Liver (tissue), 9 donors: ENCODE measurements around the gene PEX11B. TPM values are rescaled to one million over a fixed set of nuclear protein-coding genes. Genes with fewer than 3 reads are reported as not detected.

ENCODE experiments used
- DNase-seq: peaks from one replicate; pipeline ENCODE4 v3.0.0-alpha.2; 2017; ENCODE audit warnings: low spot score
- H3K27ac ChIP-seq, 2 donors: one replicate each; pipeline ENCODE4 v1.7.0; 2013; ENCODE audit warnings: inconsistent platforms in 2 of 2, low read length in 2 of 2, control low read depth in 1 of 2, low read depth in 1 of 2, mild to moderate bottlenecking in 1 of 2
- H3K27me3 ChIP-seq, 4 donors: one replicate each; pipeline versions ENCODE4 v1.6.1 to v1.7.0; 2013; ENCODE audit warnings: low read length in 3 of 4, inconsistent platforms in 1 of 4, mild to moderate bottlenecking in 1 of 4, moderate library complexity in 1 of 4; ENCODE audit not compliant: control insufficient read depth in 4 of 4, insufficient read depth in 4 of 4
- H3K36me3 ChIP-seq, 4 donors: one replicate each; pipeline versions ENCODE4 v1.6.1 to v1.7.0; 2013; ENCODE audit warnings: low read length in 3 of 4, mild to moderate bottlenecking in 3 of 4, low read depth in 1 of 4, moderate library complexity in 1 of 4; ENCODE audit not compliant: control insufficient read depth in 4 of 4, insufficient read depth in 3 of 4
- H3K4me1 ChIP-seq, 4 donors: one replicate each; pipeline versions ENCODE4 v1.6.1 to v1.7.0; 2013; ENCODE audit warnings: low read length in 3 of 4, mild to moderate bottlenecking in 3 of 4, moderate library complexity in 1 of 4; ENCODE audit not compliant: control insufficient read depth in 4 of 4, insufficient read depth in 4 of 4
- H3K4me3 ChIP-seq, 3 donors: one replicate each; pipeline versions ENCODE4 v1.6.1 to v1.7.0; 2013; ENCODE audit warnings: low read length in 3 of 3, control low read depth in 1 of 3, low read depth in 1 of 3, mild to moderate bottlenecking in 1 of 3
- H3K9ac ChIP-seq, 2 donors: one replicate each; pipeline ENCODE4 v1.7.0; 2013; ENCODE audit warnings: low read length in 2 of 2, mild to moderate bottlenecking in 2 of 2, moderate library complexity in 2 of 2, control low read depth in 1 of 2, low read depth in 1 of 2
- H3K9me3 ChIP-seq, 4 donors: one replicate each; pipeline versions ENCODE4 v1.6.1 to v1.7.0; 2013; ENCODE audit warnings: low read length in 3 of 4; ENCODE audit not compliant: control insufficient read depth in 4 of 4
- EGR1 ChIP-seq, 2 donors: IDR thresholded peaks; 2 replicates each; pipeline ENCODE4 v1.6.1; 2016 to 2018; ENCODE audit warnings: antibody characterized with exemption in 2 of 2, low read depth in 2 of 2
- FOXA1 ChIP-seq: IDR thresholded peaks from 2 replicates; pipeline ENCODE4 v1.6.1; 2016; ENCODE audit warnings: antibody characterized with exemption
- FOXA2 ChIP-seq: IDR thresholded peaks from 2 replicates; pipeline ENCODE4 v1.6.1; 2016; ENCODE audit warnings: antibody characterized with exemption
- GABPA ChIP-seq, 2 donors: IDR thresholded peaks in 1 of 2; conservative IDR thresholded peaks in 1 of 2; 2 replicates each; pipeline ENCODE4 v1.6.1; 2016; ENCODE audit warnings: antibody characterized with exemption in 2 of 2, mild to moderate bottlenecking in 1 of 2, moderate library complexity in 1 of 2
- HNF4A ChIP-seq, 2 donors: conservative IDR thresholded peaks; 2 replicates each; pipeline ENCODE4 v1.6.1; 2016; ENCODE audit warnings: antibody characterized with exemption in 2 of 2, mild to moderate bottlenecking in 2 of 2
- HNF4G ChIP-seq: IDR thresholded peaks from 2 replicates; pipeline ENCODE4 v1.6.1; 2016; ENCODE audit warnings: antibody characterized with exemption
- JUND ChIP-seq, 2 donors: IDR thresholded peaks; 2 replicates each; pipeline ENCODE4 v1.6.1; 2016; ENCODE audit warnings: antibody characterized with exemption in 2 of 2
- NR2F2 ChIP-seq: IDR thresholded peaks from 2 replicates; pipeline ENCODE4 v1.6.1; 2016; ENCODE audit warnings: antibody characterized with exemption
- RAD21 ChIP-seq, 2 donors: IDR thresholded peaks; 2 replicates each; pipeline ENCODE4 v1.6.1; 2016; ENCODE audit warnings: antibody characterized with exemption in 2 of 2, mild to moderate bottlenecking in 2 of 2
- RXRA ChIP-seq, 2 donors: IDR thresholded peaks; 2 replicates each; pipeline ENCODE4 v1.6.1; 2017 to 2018; ENCODE audit warnings: antibody characterized with exemption in 2 of 2, mild to moderate bottlenecking in 1 of 2
- TAF1 ChIP-seq: conservative IDR thresholded peaks from 2 replicates; pipeline ENCODE4 v1.6.1; 2016; ENCODE audit warnings: antibody characterized with exemption, mild to moderate bottlenecking
- YY1 ChIP-seq: IDR thresholded peaks from 2 replicates; pipeline ENCODE4 v1.6.1; 2016; ENCODE audit warnings: antibody characterized with exemption, mild to moderate bottlenecking
- WGBS: extraction: QIAGEN DNeasy Blood & Tissue Kit; methylation state at CpG from one replicate; pipeline ENCODE4 v1.1.7; 2013; 5-methylcytosine and 5-hydroxymethylcytosine counted together
- polyA plus RNA-seq, 2 donors: library from polyadenylated mRNA; stranded (reverse) in 1 of 2; unstranded in 1 of 2; fragments of 200-250 nt in 1 of 2; fragments of >200 nt in 1 of 2; fragmentation: Nextera tagmentation in 1 of 2; extraction: Ambion mirVana in 1 of 2; gene quantifications; one replicate each; pipeline versions ENCODE4 v1.2.1 to v1.2.3, GENCODE V29; 2013 to 2015
- total RNA-seq, 2 donors: library from RNA; depleted of rRNA; stranded (reverse); fragments of >200 nt; gene quantifications; one replicate each; pipeline ENCODE4 v1.2.3, GENCODE V29; 2014
- TF ChIP-seq, protein P1 (sequence below): IDR thresholded peaks from 2 replicates; pipeline ENCODE4 v1.6.1; 2016; ENCODE audit warnings: antibody characterized with exemption
- TF ChIP-seq, protein P2 (sequence below): IDR thresholded peaks from 2 replicates; pipeline ENCODE4 v1.6.1; 2016; ENCODE audit warnings: antibody characterized with exemption
- TF ChIP-seq, protein P3 (sequence below): IDR thresholded peaks from 2 replicates; pipeline ENCODE4 v1.6.1; 2016; ENCODE audit warnings: antibody characterized with exemption, mild to moderate bottlenecking
- TF ChIP-seq, protein P4 (sequence below): fragments of 150-350 bp; IDR thresholded peaks from 2 replicates; pipeline ENCODE4 v1.5.1; 2017; ENCODE audit warnings: improper control_type of control experiment, low read depth, low read length; ENCODE audit not compliant: missing input control
- TF ChIP-seq, protein P5 (sequence below): IDR thresholded peaks from 2 replicates; pipeline ENCODE4 v1.6.1; 2016; ENCODE audit warnings: antibody characterized with exemption
- donor health status: healthy.
- donor health status: healthy.
- donor health status: healthy.
- donor health status: healthy.
- donor health status: healthy.

Gene PEX11B
- total and polyA plus RNA-seq, 4 donors: 13.4 to 21.0 (median 16.1) TPM

DNA sequence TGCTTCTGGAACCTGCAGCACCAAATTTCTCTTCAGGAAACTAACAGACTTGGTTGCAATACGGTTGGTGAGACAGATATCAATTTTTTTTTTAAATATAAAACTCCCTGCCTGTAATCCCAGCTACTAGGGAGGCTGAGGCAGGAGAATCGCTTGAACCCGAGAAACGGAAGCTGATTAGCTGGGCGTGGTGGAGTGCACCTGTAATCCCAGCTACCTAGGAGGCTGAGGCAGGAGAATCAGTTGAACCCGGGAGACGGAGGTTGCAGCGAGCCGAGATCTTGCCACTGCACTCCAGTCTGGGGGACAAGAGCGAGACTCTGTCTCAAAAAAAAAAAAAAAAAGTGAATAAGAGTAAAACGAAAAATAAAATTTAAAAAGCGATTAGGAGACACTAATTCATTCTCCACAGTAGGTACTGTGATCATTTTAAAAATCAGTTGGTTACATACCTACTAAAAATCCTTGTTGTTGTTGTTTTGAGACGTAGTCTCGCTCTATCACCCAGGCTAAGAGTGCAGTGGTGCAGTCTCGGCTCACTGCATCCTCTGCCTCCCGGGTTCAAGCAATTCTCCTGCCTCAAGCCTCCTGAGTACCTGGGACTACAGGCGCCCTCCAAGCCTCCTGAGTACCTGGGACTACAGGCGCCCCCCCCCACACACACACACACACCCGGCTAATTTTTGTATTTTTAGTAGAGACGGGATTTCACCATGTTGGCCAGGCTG, 9.6 kb upstream of the PEX11B start:
- DNase-seq: no peak
- WGBS: 63% methylated on average over 20 of the region's 20 CpGs
- H3K9ac ChIP-seq: peak overlapping the region; percentile 92 to 100

More for the DNA sequence above, 9.6 kb upstream of the PEX11B start:
- Histone ChIP-seq H3K9me3 (no peaks in the 10 kb centered on the region), H3K4me1 (peaks cover 0 to 9% (median 6%) of the 10 kb centered on the region in 4 donors), H3K27ac (peak overlapping the region; percentile 95 to 96), H3K27me3 (no peaks in the 10 kb centered on the region), H3K36me3 (peaks cover 0 to 3% (median 2%) of the 10 kb centered on the region in 4 donors), H3K4me3 (peak overlapping the region; percentile 66 to 88 (median 86))
- no peak for TF ChIP-seq TAF1
- no peak for TF ChIP-seq NR2F2
- TF ChIP-seq JUND (IDR thresholded peaks at IDR 0.05): no peak
- TF ChIP-seq, protein P1, sequence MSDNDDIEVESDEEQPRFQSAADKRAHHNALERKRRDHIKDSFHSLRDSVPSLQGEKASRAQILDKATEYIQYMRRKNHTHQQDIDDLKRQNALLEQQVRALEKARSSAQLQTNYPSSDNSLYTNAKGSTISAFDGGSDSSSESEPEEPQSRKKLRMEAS: no peak
- TF ChIP-seq GABPA (IDR thresholded peaks at IDR 0.05 in 1 of 2, conservative IDR thresholded peaks at IDR 0.05 in 1 of 2): no peak
- TF ChIP-seq FOXA2: no peak
- no peak for TF ChIP-seq HNF4G
- TF ChIP-seq, protein P2, sequence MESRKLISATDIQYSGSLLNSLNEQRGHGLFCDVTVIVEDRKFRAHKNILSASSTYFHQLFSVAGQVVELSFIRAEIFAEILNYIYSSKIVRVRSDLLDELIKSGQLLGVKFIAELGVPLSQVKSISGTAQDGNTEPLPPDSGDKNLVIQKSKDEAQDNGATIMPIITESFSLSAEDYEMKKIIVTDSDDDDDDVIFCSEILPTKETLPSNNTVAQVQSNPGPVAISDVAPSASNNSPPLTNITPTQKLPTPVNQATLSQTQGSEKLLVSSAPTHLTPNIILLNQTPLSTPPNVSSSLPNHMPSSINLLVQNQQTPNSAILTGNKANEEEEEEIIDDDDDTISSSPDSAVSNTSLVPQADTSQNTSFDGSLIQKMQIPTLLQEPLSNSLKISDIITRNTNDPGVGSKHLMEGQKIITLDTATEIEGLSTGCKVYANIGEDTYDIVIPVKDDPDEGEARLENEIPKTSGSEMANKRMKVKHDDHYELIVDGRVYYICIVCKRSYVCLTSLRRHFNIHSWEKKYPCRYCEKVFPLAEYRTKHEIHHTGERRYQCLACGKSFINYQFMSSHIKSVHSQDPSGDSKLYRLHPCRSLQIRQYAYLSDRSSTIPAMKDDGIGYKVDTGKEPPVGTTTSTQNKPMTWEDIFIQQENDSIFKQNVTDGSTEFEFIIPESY: no peak
- TF ChIP-seq FOXA1: no peak
- TF ChIP-seq YY1: no peak
- TF ChIP-seq HNF4A (conservative IDR thresholded peaks at IDR 0.05): no peak
- TF ChIP-seq, protein P3, sequence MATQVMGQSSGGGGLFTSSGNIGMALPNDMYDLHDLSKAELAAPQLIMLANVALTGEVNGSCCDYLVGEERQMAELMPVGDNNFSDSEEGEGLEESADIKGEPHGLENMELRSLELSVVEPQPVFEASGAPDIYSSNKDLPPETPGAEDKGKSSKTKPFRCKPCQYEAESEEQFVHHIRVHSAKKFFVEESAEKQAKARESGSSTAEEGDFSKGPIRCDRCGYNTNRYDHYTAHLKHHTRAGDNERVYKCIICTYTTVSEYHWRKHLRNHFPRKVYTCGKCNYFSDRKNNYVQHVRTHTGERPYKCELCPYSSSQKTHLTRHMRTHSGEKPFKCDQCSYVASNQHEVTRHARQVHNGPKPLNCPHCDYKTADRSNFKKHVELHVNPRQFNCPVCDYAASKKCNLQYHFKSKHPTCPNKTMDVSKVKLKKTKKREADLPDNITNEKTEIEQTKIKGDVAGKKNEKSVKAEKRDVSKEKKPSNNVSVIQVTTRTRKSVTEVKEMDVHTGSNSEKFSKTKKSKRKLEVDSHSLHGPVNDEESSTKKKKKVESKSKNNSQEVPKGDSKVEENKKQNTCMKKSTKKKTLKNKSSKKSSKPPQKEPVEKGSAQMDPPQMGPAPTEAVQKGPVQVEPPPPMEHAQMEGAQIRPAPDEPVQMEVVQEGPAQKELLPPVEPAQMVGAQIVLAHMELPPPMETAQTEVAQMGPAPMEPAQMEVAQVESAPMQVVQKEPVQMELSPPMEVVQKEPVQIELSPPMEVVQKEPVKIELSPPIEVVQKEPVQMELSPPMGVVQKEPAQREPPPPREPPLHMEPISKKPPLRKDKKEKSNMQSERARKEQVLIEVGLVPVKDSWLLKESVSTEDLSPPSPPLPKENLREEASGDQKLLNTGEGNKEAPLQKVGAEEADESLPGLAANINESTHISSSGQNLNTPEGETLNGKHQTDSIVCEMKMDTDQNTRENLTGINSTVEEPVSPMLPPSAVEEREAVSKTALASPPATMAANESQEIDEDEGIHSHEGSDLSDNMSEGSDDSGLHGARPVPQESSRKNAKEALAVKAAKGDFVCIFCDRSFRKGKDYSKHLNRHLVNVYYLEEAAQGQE: no peak
- TF ChIP-seq RXRA (IDR thresholded peaks at IDR 0.05): no peak
- TF ChIP-seq EGR1 (IDR thresholded peaks at IDR 0.05; ENCODE audit: low read depth in 2 of 2): no peak
- TF ChIP-seq, protein P4, sequence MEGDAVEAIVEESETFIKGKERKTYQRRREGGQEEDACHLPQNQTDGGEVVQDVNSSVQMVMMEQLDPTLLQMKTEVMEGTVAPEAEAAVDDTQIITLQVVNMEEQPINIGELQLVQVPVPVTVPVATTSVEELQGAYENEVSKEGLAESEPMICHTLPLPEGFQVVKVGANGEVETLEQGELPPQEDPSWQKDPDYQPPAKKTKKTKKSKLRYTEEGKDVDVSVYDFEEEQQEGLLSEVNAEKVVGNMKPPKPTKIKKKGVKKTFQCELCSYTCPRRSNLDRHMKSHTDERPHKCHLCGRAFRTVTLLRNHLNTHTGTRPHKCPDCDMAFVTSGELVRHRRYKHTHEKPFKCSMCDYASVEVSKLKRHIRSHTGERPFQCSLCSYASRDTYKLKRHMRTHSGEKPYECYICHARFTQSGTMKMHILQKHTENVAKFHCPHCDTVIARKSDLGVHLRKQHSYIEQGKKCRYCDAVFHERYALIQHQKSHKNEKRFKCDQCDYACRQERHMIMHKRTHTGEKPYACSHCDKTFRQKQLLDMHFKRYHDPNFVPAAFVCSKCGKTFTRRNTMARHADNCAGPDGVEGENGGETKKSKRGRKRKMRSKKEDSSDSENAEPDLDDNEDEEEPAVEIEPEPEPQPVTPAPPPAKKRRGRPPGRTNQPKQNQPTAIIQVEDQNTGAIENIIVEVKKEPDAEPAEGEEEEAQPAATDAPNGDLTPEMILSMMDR: no peak
- no peak for TF ChIP-seq RAD21 (IDR thresholded peaks at IDR 0.05)
- TF ChIP-seq, protein P5, sequence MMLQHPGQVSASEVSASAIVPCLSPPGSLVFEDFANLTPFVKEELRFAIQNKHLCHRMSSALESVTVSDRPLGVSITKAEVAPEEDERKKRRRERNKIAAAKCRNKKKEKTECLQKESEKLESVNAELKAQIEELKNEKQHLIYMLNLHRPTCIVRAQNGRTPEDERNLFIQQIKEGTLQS: no peak
